ENCODE measurements around the gene DOCK9.

DOCK9 gene

DNA sequence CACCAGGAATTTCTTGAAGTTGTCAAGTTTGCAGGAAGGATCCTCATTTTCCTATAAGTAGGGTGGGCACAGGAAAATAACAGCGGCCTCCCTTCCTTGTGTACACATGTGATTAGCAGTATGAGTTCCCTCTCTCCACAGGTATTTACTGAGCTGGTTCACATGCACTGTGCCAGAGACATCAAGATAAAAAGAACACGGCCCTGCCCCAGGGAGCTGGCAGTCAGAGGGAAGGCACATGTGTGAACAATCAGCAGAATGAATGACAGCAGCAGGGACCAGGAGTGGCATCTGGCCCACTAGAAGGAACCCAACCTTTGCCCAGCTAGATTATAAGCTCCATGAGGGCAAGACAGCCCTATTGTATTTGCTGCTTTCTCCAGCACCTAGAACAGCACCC, 13.9 kb downstream of the DOCK9 start:
- H3K9ac ChIP-seq (ENCODE audit: low read depth in 1 of 2, low read length in 2 of 2), result no peak overlapping the region
- H3K4me3 ChIP-seq (ENCODE audit: low read length in 2 of 2), result no peak overlapping the region
- no peak overlapping the region for H3K27ac ChIP-seq (ENCODE audit: low read depth in 2 of 2, low read length in 2 of 2)
- H3K9me3 ChIP-seq (ENCODE audit: control insufficient read depth in 2 of 2, low read length in 2 of 2), result no peaks in the 10 kb centered on the region
- no peaks in the 10 kb centered on the region for H3K36me3 ChIP-seq (ENCODE audit: control insufficient read depth in 2 of 2, insufficient read depth in 2 of 2, low read length in 2 of 2)
- H3K4me1 ChIP-seq (ENCODE audit: control insufficient read depth in 2 of 2, insufficient read depth in 2 of 2, low read length in 2 of 2), result peaks cover 0 to 8% of the 10 kb centered on the region in 2 donors
- no peaks in the 10 kb centered on the region for H3K27me3 ChIP-seq (ENCODE audit: control insufficient read depth in 2 of 2, insufficient read depth in 2 of 2, low read length in 2 of 2)

DNA sequence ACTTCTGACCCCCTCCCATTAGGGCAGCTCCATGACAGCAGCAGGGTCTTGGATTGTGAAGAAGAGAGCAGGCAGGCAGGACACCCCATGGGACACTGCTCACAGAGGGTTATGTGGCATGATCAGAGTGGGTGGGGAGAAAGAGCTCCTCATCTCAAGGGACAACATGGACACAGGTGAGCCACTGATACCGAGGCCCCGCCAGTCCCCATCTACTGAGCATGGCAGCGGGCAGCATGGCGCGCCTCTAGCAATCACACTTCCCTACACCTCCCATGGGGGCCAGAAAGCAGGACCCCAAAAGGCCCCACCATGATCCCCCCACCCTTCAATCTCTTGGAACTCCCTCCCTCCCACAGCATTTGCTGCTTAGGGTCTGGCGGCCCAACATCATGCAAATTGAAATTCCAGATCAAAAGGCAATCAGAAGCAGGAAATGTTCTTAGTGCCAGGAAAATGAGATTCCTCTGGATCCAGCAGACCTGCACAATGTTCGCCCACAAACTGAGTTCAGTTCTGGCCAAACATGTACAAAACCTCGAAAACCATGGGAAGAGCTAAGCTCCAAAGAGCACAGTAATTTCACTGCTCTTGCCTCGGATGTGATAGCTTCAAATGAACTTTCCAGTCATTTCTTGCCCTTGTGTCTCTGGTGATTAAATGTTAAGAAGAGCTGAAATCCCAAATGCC, 14.8 kb downstream of the DOCK9 start:
- H3K36me3 ChIP-seq (ENCODE audit: control insufficient read depth in 2 of 2, insufficient read depth in 2 of 2, low read length in 2 of 2), result no peaks in the 10 kb centered on the region
- H3K9me3 ChIP-seq (ENCODE audit: control insufficient read depth in 2 of 2, low read length in 2 of 2), result no peaks in the 10 kb centered on the region
- no peak overlapping the region for H3K9ac ChIP-seq (ENCODE audit: low read depth in 1 of 2, low read length in 2 of 2)
- H3K27ac ChIP-seq (ENCODE audit: low read depth in 2 of 2, low read length in 2 of 2), result no peak overlapping the region
- no peak overlapping the region for H3K4me3 ChIP-seq (ENCODE audit: low read length in 2 of 2)
- H3K27me3 ChIP-seq (ENCODE audit: control insufficient read depth in 2 of 2, insufficient read depth in 2 of 2, low read length in 2 of 2), result no peaks in the 10 kb centered on the region
- H3K4me1 ChIP-seq (ENCODE audit: control insufficient read depth in 2 of 2, insufficient read depth in 2 of 2, low read length in 2 of 2), result peaks cover 0 to 9% of the 10 kb centered on the region in 2 donors

DNA sequence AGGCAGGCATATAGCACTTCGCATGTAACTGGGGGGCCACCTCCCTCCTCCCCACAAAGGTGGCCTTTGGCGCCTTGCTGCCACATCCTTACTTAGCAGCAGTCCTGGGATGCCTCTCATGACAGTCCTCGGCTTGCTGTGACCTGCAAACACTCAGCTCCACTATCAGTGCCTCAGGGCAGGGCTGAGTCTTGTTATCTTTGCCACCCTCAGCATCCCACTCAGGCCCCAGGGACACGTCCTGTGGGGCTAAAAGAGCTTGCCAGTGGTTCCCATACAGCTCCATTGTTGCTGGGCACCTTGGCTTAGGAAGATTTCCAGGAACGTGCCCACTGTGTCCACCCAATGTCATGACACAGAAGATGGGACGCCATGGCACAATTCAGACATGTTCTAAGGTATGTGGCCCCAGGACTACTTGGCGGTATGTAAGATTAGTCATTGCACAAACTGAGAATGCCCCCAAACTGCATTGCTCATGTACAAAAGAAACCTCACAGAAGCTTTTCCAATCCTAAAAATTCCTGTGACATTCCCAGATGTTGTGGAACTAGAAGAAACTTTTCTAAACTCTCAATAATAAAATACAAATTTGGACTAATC, 16.3 kb downstream of the DOCK9 start:
- Histone ChIP-seq H3K36me3 (ENCODE audit: control insufficient read depth in 2 of 2, insufficient read depth in 2 of 2, low read length in 2 of 2) (no peaks in the 10 kb centered on the region), H3K9ac (ENCODE audit: low read depth in 1 of 2, low read length in 2 of 2) (no peak overlapping the region), H3K27ac (ENCODE audit: low read depth in 2 of 2, low read length in 2 of 2) (no peak overlapping the region), H3K27me3 (ENCODE audit: control insufficient read depth in 2 of 2, insufficient read depth in 2 of 2, low read length in 2 of 2) (no peaks in the 10 kb centered on the region), H3K9me3 (ENCODE audit: control insufficient read depth in 2 of 2, low read length in 2 of 2) (no peaks in the 10 kb centered on the region), H3K4me1 (ENCODE audit: control insufficient read depth in 2 of 2, insufficient read depth in 2 of 2, low read length in 2 of 2) (peaks cover 0 to 9% of the 10 kb centered on the region in 2 donors), H3K4me3 (ENCODE audit: low read length in 2 of 2) (no peak overlapping the region)

DNA sequence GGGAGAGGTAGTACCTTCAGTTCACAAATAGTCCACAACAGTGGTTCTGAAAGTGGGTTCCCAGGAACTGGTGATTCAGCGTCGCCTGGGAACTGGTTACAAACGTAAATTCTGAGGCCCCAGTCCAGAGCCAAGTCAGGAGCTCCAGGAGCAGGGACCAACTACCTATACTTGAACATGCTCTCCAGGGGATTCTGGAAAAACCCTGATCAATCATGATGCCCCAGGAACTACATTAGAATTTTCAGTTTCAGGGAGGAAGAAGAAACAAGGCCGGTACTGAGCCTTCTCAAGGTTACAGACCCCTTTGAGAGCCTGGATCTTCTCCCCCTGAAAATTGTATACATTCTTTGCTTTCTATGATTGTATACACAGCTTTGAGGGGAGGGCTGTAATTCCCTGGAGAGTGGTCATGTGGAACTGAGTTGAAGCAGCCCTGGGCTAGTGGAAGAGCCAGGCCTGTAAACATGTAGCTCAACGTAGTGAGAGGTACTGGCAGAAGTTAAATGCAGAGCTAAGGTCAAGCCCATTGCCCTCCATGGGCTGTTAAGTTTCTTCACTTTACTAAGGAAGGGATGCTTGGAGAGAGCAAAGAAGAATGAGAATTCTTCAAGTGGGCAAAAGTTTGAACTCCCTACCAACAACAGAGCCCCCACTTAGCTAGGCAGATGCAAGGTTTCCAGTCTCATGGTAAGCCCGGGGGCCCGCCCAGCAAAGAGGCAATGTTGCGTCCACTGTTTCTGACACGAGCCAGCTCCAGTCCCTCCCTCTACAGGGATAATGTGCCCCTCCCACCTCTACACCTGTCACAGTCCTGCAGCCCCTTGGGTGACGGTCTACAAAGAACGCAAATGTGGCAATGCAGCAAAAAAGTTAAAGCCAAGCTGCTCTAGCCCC, 17.0 kb downstream of the DOCK9 start:
- no peak overlapping the region for H3K4me3 ChIP-seq (ENCODE audit: low read length in 2 of 2)
- no peaks in the 10 kb centered on the region for H3K9me3 ChIP-seq (ENCODE audit: control insufficient read depth in 2 of 2, low read length in 2 of 2)
- no peaks in the 10 kb centered on the region for H3K27me3 ChIP-seq (ENCODE audit: control insufficient read depth in 2 of 2, insufficient read depth in 2 of 2, low read length in 2 of 2)
- H3K27ac ChIP-seq (ENCODE audit: low read depth in 2 of 2, low read length in 2 of 2), result no peak overlapping the region
- peaks cover 0 to 9% of the 10 kb centered on the region in 2 donors for H3K4me1 ChIP-seq (ENCODE audit: control insufficient read depth in 2 of 2, insufficient read depth in 2 of 2, low read length in 2 of 2)
- H3K9ac ChIP-seq (ENCODE audit: low read depth in 1 of 2, low read length in 2 of 2), result no peak overlapping the region
- H3K36me3 ChIP-seq (ENCODE audit: control insufficient read depth in 2 of 2, insufficient read depth in 2 of 2, low read length in 2 of 2), result no peaks in the 10 kb centered on the region

DNA sequence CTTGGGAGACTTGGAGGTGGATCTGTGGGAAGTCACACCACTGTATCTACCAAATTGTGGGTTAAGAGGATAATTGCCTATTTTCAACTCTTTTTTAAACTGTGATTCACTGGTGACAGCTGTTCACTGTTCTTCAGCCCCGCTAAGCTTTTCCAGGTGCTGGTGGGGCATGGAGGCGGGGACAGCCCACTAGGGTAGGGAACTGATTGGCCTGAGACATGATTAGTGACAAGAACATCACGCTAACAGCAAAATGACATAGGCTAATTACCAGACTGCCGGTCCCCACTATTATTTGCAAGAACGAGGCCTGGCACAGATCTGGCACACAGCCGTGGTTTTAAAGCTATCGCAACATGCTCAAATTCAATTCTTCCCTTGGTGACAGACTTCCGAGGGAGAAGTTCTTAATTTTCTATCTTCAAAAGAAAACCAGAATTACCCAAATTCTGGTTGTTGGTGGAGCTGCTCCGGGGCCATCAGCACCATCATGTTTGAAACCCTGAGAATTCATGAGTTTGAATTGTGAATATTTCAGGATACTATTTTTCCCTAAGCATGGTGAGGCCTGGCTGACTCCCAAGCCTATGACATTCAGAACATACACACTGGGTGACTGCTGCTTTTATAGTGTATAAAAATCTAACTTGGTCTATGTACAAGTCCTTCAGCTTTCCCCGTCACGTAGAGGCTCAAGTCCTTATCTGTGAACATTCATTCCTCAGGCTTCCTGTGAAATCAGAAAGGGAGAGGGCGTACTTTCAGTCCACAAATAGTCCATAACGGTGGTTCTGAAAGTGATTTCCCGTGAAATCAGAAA, 17.9 kb downstream of the DOCK9 start:
- no peak overlapping the region for H3K4me3 ChIP-seq (ENCODE audit: low read length in 2 of 2)
- H3K9me3 ChIP-seq (ENCODE audit: control insufficient read depth in 2 of 2, low read length in 2 of 2), result no peaks in the 10 kb centered on the region
- H3K27ac ChIP-seq (ENCODE audit: low read depth in 2 of 2, low read length in 2 of 2), result no peak overlapping the region
- H3K4me1 ChIP-seq (ENCODE audit: control insufficient read depth in 2 of 2, insufficient read depth in 2 of 2, low read length in 2 of 2), result peaks cover 0 to 9% of the 10 kb centered on the region in 2 donors
- H3K36me3 ChIP-seq (ENCODE audit: control insufficient read depth in 2 of 2, insufficient read depth in 2 of 2, low read length in 2 of 2), result no peaks in the 10 kb centered on the region
- no peaks in the 10 kb centered on the region for H3K27me3 ChIP-seq (ENCODE audit: control insufficient read depth in 2 of 2, insufficient read depth in 2 of 2, low read length in 2 of 2)
- H3K9ac ChIP-seq (ENCODE audit: low read depth in 1 of 2, low read length in 2 of 2), result no peak overlapping the region

DNA sequence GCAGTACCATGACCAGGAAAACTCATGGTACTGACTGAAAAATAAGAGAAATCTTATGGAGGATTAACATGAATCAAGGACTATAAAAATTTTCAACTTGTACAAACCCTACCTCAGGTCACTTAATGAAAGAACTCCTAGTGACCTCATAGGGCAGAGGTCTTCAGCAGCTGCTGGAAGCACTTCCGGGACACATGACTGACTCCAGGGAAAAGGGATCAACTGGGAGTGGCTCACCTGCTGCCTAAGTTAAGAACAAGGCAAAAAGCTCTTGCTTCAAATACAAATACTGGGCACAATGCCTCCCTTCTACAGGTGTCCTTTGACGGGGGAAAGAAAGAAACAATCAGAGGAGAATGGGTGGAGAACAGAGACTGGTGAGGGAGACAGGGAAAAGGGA, 18.6 kb downstream of the DOCK9 start:
- Histone ChIP-seq H3K4me3 (ENCODE audit: low read length in 2 of 2) (no peak overlapping the region), H3K9me3 (ENCODE audit: control insufficient read depth in 2 of 2, low read length in 2 of 2) (no peaks in the 10 kb centered on the region)

DNA sequence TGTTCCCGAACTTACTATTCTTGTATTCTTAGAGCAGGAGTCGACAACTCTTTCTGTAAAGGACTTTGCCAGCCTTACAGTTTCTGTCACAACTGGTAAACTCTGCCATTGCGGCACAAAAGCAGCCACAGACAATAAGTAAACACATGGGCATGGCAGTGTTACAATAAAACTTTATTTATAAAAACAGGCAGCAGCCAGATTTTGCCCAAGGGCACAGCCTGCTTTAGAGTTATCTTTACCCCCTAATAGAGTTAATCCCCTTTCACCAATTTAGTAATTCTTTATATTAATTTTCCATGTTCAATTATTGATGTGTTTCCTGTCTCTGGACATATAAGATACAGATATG, 19.4 kb downstream of the DOCK9 start:
- no peak overlapping the region for H3K27ac ChIP-seq (ENCODE audit: low read depth in 2 of 2, low read length in 2 of 2)

More for the DNA sequence above, 18.6 kb downstream of the DOCK9 start:
- Histone ChIP-seq H3K9ac (ENCODE audit: low read depth in 1 of 2, low read length in 2 of 2) (no peak overlapping the region), H3K27ac (ENCODE audit: low read depth in 2 of 2, low read length in 2 of 2) (no peak overlapping the region), H3K4me1 (ENCODE audit: control insufficient read depth in 2 of 2, insufficient read depth in 2 of 2, low read length in 2 of 2) (peaks cover 0 to 9% of the 10 kb centered on the region in 2 donors), H3K36me3 (ENCODE audit: control insufficient read depth in 2 of 2, insufficient read depth in 2 of 2, low read length in 2 of 2) (no peaks in the 10 kb centered on the region), H3K27me3 (ENCODE audit: control insufficient read depth in 2 of 2, insufficient read depth in 2 of 2, low read length in 2 of 2) (no peaks in the 10 kb centered on the region)

DNA sequence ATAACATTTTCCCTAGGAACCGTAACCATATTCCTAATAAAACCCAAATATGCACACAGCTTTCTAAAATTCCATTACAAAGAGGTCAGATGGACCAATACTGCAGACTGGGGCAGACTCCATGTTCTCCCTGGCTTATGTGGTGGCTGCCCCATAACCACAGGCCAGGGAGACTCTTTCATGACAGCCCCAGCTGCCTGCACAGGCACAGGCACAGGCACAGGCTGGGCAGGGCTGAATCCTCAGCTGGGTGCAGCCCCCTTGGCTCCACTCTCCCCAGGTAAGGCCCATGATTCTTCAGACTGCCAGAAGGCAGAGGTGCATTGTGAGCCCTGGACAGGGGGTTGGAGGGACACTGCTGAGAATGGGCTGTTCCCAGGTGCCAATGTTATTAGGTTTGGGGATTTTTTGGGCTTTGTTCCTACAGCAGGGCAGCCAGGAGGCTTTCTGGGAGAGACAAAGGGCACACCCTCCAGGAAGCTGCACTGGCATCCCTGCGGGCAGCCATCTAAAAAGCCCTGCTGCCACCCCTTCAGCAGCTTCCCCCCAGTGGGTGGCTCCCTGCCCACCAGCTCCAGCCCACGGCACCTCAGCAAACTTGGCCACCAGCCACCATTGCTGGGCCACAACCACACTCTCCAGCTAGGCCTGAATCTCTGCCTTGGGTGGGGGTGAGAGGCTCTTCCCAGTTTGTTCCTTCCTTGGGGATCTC, 20.0 kb downstream of the DOCK9 start:
- Histone ChIP-seq H3K27ac (ENCODE audit: low read depth in 2 of 2, low read length in 2 of 2) (no peak overlapping the region), H3K4me3 (ENCODE audit: low read length in 2 of 2) (no peak overlapping the region), H3K9me3 (ENCODE audit: control insufficient read depth in 2 of 2, low read length in 2 of 2) (no peaks in the 10 kb centered on the region), H3K36me3 (ENCODE audit: control insufficient read depth in 2 of 2, insufficient read depth in 2 of 2, low read length in 2 of 2) (no peaks in the 10 kb centered on the region), H3K4me1 (ENCODE audit: control insufficient read depth in 2 of 2, insufficient read depth in 2 of 2, low read length in 2 of 2) (peaks cover 0 to 9% of the 10 kb centered on the region in 2 donors), H3K9ac (ENCODE audit: low read depth in 1 of 2, low read length in 2 of 2) (no peak overlapping the region), H3K27me3 (ENCODE audit: control insufficient read depth in 2 of 2, insufficient read depth in 2 of 2, low read length in 2 of 2) (no peaks in the 10 kb centered on the region)

More for the DNA sequence above, 19.4 kb downstream of the DOCK9 start:
- Histone ChIP-seq H3K9me3 (ENCODE audit: control insufficient read depth in 2 of 2, low read length in 2 of 2) (no peaks in the 10 kb centered on the region), H3K4me1 (ENCODE audit: control insufficient read depth in 2 of 2, insufficient read depth in 2 of 2, low read length in 2 of 2) (peaks cover 0 to 9% of the 10 kb centered on the region in 2 donors), H3K27me3 (ENCODE audit: control insufficient read depth in 2 of 2, insufficient read depth in 2 of 2, low read length in 2 of 2) (no peaks in the 10 kb centered on the region), H3K36me3 (ENCODE audit: control insufficient read depth in 2 of 2, insufficient read depth in 2 of 2, low read length in 2 of 2) (no peaks in the 10 kb centered on the region), H3K9ac (ENCODE audit: low read depth in 1 of 2, low read length in 2 of 2) (no peak overlapping the region), H3K4me3 (ENCODE audit: low read length in 2 of 2) (no peak overlapping the region)

DNA sequence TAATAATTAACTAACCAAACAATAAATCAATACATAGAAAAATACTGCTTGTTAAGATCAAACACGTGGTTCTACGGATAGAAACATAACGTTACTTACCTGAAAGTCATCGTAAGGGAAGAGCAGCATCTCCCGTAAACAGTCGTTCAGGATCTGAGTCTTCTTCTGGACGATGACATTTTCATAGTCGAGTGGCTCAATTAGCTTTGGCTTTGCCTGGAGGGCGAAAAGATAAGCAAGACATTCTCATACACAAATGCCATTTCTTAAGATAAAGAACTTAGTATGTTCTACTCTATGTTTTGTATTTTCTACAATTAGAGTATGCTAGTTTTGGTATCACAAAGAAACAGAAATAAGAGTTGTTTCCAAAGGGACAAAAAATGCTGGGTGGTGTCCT, 22.5 kb downstream of the DOCK9 start:
- H3K4me1 ChIP-seq (ENCODE audit: control insufficient read depth in 2 of 2, insufficient read depth in 2 of 2, low read length in 2 of 2), result peaks cover 0 to 9% of the 10 kb centered on the region in 2 donors
- H3K36me3 ChIP-seq (ENCODE audit: control insufficient read depth in 2 of 2, insufficient read depth in 2 of 2, low read length in 2 of 2), result no peaks in the 10 kb centered on the region
- H3K9ac ChIP-seq (ENCODE audit: low read depth in 1 of 2, low read length in 2 of 2), result no peak overlapping the region
- H3K27ac ChIP-seq (ENCODE audit: low read depth in 2 of 2, low read length in 2 of 2), result no peak overlapping the region
- no peaks in the 10 kb centered on the region for H3K9me3 ChIP-seq (ENCODE audit: control insufficient read depth in 2 of 2, low read length in 2 of 2)
- no peak overlapping the region for H3K4me3 ChIP-seq (ENCODE audit: low read length in 2 of 2)
- no peaks in the 10 kb centered on the region for H3K27me3 ChIP-seq (ENCODE audit: control insufficient read depth in 2 of 2, insufficient read depth in 2 of 2, low read length in 2 of 2)
